Amniotic epithelial cell (primary cell): ENCODE results near the gene LPIN1.
A peak's percentile ranks its signal among the peaks of the same experiment; 100 is the strongest.
"Not testable (repeated sequence)": the region's sequence is repeated elsewhere in the genome, so short reads cannot be mapped to it uniquely, and the experiment has no call there.

Source experiments
- DNase-seq: peaks from one replicate; pipeline ENCODE4 v3.0.0-alpha.2; 2010; ENCODE audit warnings: low read depth

Gene LPIN1

GRCh38 chr2:11810237-11810977 is 64.0 kb downstream of the LPIN1 start:
- no peak for DNase-seq

GRCh38 chr2:11811036-11811654 is 64.7 kb downstream of the LPIN1 start:
- no peak for DNase-seq

GRCh38 chr2:11812466-11813248 is 66.2 kb downstream of the LPIN1 start:
- DNase-seq, result no peak

GRCh38 chr2:11813345-11813744 is 66.9 kb downstream of the LPIN1 start:
- not testable (repeated sequence) for DNase-seq

- DNase-seq, result no peak
Measured at GRCh38 chr2:11813951-11814350, 67.5 kb downstream of the LPIN1 start.

GRCh38 chr2:11814979-11815510 is 68.6 kb downstream of the LPIN1 start:
- no peak for DNase-seq

DNA sequence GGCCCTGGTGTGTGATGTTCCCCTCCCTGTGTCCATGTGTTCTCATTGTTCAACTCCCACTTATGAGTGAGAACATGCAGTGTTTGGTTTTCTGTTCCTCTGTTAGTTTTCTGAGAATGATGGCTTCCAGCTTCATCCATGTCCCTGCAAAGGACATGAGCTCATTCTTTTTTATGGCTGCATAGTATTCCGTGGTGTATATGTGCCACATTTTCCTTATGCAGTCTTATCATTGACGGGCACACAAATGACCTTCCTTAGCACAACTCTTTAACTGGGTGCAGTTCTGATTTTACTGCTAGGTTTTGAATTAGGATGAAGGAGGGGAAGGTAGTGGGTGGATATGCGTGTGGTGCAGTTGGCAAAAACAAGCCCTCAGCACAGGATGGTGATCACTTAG is 70.5 kb downstream of the LPIN1 start:
- DNase-seq, result not testable (repeated sequence)

- DNase-seq, result no peak
Measured at GRCh38 chr2:11819235-11819729, 72.8 kb downstream of the LPIN1 start.

DNA sequence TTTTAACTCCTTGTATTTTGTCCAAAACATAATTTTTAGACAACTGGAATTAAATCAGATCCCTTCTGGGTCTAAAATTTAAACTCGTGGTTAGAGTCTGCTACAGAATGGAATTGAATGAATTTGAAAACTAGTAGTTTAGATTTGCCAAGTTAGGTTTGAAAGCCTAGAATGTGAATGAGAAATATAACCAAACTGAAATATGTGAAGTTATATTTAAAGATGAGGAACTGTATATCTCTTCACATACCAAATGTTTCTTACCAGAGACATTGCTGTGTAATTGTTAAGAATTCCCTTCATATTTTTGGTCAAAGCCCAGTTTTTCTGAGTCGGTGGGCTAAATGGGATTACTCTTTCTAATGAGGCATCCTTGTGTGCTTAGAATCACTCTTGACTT is 74.2 kb downstream of the LPIN1 start:
- DNase-seq, result no peak

GRCh38 chr2:11821705-11822104 is 75.3 kb downstream of the LPIN1 start:
- no peak for DNase-seq

DNA sequence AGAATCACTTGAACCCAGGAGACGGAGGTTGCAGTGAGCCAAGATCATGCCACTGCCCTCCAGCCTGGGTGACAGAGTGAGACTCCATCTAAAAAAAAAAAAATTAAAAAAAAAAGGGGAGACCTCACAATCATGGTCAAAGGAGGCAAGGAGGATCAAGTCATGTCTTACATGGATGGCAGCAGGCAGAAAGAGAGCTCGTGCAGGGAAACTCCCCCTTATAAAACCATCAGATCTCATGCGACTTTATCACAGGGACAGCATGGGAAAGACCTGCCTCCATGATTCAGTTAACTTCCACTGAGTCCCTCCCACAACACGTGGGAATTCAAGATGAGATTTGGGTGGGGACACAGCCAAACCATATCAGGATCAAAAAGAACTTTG is 75.9 kb downstream of the LPIN1 start:
- DNase-seq, result not testable (repeated sequence)

- DNase-seq, result peak; percentile 97
Measured at GRCh38 chr2:11822746-11823451, 76.5 kb downstream of the LPIN1 start.

- no peak for DNase-seq
Measured at GRCh38 chr2:11824901-11825828, 78.7 kb downstream of the LPIN1 start.

DNA sequence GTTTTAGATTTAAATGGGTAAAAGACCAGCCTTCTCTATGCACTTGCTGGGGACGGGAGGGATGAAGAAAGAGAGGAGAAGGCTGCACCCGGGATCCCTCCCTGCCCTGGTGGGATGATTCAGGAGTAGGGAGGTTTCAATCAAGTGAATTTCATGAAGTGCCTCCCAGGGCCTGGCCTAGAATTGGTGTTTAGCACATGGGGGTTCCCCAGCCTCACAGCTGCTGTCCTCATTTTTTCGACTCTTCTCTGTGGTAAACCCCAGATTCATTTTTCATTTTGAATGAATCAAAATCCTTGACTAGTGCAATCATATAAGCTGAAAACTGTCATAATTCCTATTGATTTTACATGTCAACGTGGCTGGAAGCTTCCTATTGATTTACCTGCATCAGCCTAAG is 81.1 kb downstream of the LPIN1 start:
- no peak for DNase-seq

DNA sequence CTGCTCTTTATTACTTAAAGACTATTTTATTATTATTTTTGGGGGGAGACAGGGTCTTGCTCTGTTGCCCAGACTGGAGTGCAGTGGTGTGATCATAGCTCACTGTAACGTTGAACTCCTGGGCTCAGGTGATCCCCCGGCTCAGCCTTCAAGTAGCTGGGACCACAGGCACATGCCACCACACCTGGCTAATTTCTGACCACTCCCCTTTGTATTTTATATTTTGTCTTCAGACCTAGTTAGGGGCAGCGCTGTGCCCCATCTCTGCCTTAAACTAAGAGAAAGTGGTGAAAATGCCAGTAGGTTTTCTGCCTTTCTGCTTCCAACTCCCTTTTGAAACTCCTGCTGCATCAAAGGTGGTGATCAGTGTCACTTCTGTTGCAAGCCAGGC is 82.5 kb downstream of the LPIN1 start:
- no peak for DNase-seq

DNA sequence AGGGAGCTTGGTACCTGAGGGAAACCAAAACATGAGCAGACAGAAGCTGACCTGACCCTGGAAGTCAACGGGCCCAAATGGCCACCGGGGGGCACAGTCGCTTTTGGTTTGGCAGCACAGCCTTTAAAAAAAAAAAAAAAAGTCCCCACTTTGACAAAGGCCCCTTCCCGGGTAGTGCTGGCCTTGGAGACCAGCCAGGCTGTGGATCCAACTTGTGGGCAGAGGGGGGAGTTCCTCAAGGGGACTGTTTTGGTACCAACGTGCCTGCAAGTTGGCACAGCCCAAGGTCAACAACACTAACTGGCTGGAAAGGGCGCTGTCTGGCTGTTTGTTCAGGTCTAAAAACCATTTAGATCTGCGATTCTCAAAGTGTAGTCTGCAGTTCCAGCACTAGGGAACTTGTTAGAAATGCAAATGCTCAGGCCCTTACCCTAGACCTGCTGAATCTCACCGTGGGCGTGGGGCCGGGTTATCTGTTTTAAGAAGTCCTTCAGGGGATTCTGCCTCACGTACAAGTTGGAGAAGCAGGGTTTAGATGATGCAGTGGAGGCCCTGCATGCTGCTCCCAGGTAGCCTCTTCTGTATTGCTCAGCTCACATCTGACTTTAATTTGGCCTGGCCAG is 83.0 kb downstream of the LPIN1 start:
- DNase-seq, result no peak

DNA sequence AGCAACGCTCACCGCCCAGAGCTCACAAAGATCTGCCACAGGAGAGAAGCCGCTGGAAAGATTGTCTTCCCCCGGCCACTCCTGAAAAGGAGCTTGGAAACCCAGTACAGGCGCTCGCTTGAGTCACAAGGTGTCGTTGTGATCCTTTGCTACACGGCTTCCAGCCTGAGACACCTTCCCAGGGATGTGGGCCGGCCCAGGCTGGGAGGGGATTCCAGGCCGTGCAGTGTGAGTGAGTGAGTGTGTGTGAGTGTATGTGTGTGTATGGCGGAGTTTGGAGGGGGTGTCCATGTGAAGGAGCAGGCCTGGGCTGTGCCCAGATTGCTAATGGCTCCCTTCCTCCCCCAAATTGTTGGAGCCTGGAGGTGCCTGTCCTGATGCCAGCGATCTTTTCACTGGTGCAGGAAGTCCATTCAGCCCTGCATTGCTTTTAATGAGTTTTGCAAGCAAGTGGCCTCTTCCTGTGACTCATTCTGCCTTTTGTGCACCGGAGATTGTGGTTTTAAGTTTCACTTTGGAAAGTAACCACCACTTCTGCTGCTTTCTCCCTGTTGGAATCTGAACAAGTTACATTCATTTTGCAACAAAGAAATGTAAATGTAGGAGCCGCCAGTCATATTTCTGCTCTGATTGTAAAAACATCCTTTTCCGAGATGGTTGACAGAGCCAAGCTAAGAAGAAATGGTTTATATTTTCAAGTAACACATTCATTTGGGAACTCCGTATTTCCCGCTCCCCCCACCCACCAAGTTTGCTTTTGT is 83.7 kb downstream of the LPIN1 start:
- DNase-seq, result peak; percentile 97

GRCh38 chr2:11830708-11831301 is 84.4 kb downstream of the LPIN1 start:
- DNase-seq, result no peak

DNA sequence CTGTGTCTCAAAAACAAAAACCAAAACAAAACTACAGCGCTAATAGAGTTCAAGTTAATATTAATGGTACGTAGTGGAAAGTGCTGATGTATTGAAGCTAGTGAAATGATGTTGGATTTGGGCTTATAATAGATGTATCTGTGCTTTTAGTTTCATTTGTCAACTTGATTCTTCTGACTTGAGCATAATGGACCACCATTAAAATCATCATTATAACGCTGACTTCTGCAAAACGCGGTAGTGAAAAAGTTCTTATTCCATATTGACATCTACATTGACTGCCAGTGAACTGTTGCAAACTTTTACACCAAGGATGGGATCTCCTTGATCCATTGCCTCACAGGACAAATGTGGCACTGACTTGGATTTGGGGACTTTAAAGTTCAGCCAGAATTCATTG is 85.0 kb downstream of the LPIN1 start:
- DNase-seq, result no peak
